Keratinocyte (primary cell): Measurements from ENCODE around the gene G6PD.

ENCODE experiments used
- CTCF ChIP-seq, 3 experiments: IDR thresholded peaks in 1 of 3; conservative IDR thresholded peaks in 1 of 3; optimal IDR thresholded peaks in 1 of 3; 2 replicates in 2 of 3; 3 replicates in 1 of 3; pipeline versions ENCODE3 to v1.5.1; 2011; ENCODE audit warnings: low read length in 3 of 3, mild to moderate bottlenecking in 3 of 3, moderate library complexity in 2 of 3, control low read depth in 1 of 3, inconsistent platforms in 1 of 3; ENCODE audit not compliant: insufficient read depth in 2 of 3; ENCODE audit errors: extremely low read depth in 1 of 3
- EZH2 ChIP-seq: IDR thresholded peaks from one replicate; pipeline ENCODE4 v1.6.1; 2012; ENCODE audit warnings: inconsistent platforms, mild to moderate bottlenecking, low read length, moderate library complexity

GRCh38 chrX:154502098-154502497 is 44.5 kb downstream of the G6PD start:
- no peak for TF ChIP-seq CTCF (optimal IDR thresholded peaks at IDR 0.05 in 1 of 3, IDR thresholded peaks at IDR 0.05 in 1 of 3, conservative IDR thresholded peaks at IDR 0.05 in 1 of 3; ENCODE audit: extremely low read depth in 1 of 3, insufficient read depth in 2 of 3, low read length in 3 of 3)
- TF ChIP-seq EZH2: no peak
